Duodenal mucosa (tissue), 2 donors: ENCODE measurements around the gene TERT.
"Not testable (repeated sequence)": the region's sequence is repeated elsewhere in the genome, so short reads cannot be mapped to it uniquely, and the experiment has no call there.

Experiments used
- H3K27ac ChIP-seq: one replicate; pipeline ENCODE4 v1.7.0; 2013; ENCODE audit warnings: low read depth, low read length
- H3K27me3 ChIP-seq, 2 donors: one replicate each; pipeline ENCODE4 v1.7.0; 2013; ENCODE audit warnings: low read length in 2 of 2, control low read depth in 1 of 2; ENCODE audit not compliant: insufficient read depth in 2 of 2, control insufficient read depth in 1 of 2
- H3K36me3 ChIP-seq, 2 donors: one replicate each; pipeline ENCODE4 v1.7.0; 2013; ENCODE audit warnings: low read length in 2 of 2, control low read depth in 1 of 2; ENCODE audit not compliant: insufficient read depth in 2 of 2, control insufficient read depth in 1 of 2
- H3K4me1 ChIP-seq, 2 donors: one replicate each; pipeline ENCODE4 v1.7.0; 2013; ENCODE audit warnings: low read length in 2 of 2, control low read depth in 1 of 2; ENCODE audit not compliant: insufficient read depth in 2 of 2, control insufficient read depth in 1 of 2
- H3K4me3 ChIP-seq, 2 donors: one replicate each; pipeline ENCODE4 v1.7.0; 2013; ENCODE audit warnings: low read length in 2 of 2, low read depth in 1 of 2
- H3K9ac ChIP-seq, 2 donors: one replicate each; pipeline ENCODE4 v1.7.0; 2013; ENCODE audit warnings: low read length in 2 of 2, low read depth in 1 of 2
- H3K9me3 ChIP-seq, 2 donors: one replicate each; pipeline ENCODE4 v1.7.0; 2013; ENCODE audit warnings: low read length in 2 of 2, control low read depth in 1 of 2; ENCODE audit not compliant: control insufficient read depth in 1 of 2

Gene TERT

DNA sequence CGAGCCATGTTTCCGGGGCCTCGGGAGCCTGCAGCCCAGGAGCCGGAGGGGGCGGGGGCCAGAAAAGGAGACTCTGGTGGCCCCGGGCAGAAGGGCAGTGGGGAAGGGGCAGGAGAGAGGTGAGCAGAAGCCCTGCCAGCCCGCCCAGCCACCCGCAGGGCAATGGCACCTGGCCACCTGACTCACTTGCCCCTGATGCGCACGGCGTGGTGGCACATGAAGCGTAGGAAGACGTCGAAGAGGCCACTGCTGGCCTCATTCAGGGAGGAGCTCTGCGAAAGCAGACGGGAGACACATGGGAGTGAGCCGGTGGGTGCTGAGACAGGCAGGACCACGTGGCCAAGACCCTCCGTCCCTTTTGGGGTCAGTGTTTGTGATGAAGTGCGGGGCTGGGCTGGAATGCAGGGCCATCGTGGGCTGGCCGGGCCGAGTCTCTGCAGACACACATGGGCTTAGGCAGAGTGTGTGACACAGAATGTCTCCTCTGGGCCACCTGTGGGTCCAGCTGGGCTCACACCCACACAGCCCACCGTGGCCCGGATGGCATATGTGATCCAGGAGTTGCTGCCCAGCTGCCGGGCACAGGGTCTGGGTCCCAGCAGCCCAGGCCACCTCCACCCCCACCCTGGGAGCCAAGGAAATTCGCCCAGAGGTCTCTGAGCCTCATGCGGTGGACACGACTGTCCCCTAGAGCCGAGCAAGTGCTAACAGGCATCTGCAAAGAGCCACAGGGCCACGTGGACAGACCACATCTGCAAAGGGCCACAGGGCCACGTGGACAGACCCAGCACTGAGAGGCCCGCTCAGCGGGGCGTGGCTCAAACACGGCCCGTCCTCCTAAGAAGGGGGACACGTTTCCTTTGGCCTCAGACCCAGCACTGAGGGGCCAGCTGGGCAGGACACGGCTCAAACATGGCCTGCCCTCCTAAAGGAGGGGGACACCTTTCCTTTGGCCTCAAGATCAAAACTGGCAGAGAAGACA is 23.6 kb downstream of the TERT start:
- Histone ChIP-seq H3K9ac (no peak overlapping the region), H3K4me3 (no peak overlapping the region), H3K9me3 (no peaks in the 10 kb centered on the region), H3K36me3 (no peaks in the 10 kb centered on the region), H3K27me3 (no peaks in the 10 kb centered on the region), H3K27ac (no peak overlapping the region), H3K4me1 (no peaks in the 10 kb centered on the region)

GRCh38 chr5:1270426-1270825 is 24.4 kb downstream of the TERT start:
- no peaks in the 10 kb centered on the region for H3K36me3 ChIP-seq
- no peaks in the 10 kb centered on the region for H3K4me1 ChIP-seq
- no peak overlapping the region for H3K9ac ChIP-seq
- H3K4me3 ChIP-seq: no peak overlapping the region
- no peaks in the 10 kb centered on the region for H3K9me3 ChIP-seq
- H3K27me3 ChIP-seq: no peaks in the 10 kb centered on the region
- H3K27ac ChIP-seq: no peak overlapping the region

DNA sequence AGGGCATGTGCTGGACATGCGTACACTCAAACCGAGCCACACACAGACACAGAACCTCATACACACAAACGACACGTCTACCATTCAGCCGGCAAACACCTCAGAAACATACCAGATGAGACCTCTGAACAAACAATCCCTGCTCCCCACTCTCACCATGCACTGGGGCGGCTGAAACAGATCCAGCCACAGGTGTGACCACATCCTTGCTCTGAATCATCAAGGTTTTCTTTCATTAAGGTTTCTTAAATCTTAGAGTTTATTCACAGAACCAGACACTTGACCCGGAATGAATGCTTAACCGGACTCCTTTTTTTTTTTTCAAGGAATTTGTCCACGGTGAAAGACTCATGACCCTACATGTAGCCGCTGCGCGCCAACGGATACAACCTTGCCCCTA is 26.2 kb downstream of the TERT start:
- Histone ChIP-seq H3K9me3 (no peaks in the 10 kb centered on the region), H3K27ac (no peak overlapping the region), H3K4me1 (no peaks in the 10 kb centered on the region), H3K27me3 (no peaks in the 10 kb centered on the region), H3K36me3 (no peaks in the 10 kb centered on the region), H3K9ac (no peak overlapping the region), H3K4me3 (no peak overlapping the region)

DNA sequence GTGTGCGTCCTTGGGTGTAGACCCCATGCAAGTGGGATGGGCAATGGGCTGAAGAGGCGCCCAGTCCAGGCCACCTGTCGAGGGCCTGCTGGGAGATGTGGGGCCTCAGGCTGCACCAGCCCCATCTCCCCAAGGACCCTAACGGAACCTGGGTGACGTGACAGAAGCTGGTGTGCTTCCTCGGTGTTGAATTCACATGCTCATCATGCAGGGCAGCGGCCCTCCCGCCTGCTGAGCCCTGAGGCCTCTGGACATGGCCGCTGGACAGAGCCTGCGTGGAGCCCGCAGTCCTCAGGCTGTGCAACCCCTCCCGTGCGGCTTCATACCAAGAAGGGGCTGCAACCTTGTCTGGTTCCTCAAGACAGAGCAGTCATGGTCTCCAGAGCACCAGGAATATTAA is 26.8 kb downstream of the TERT start:
- Histone ChIP-seq H3K9me3 (no peaks in the 10 kb centered on the region), H3K27ac (no peak overlapping the region), H3K27me3 (no peaks in the 10 kb centered on the region), H3K4me3 (no peak overlapping the region), H3K36me3 (no peaks in the 10 kb centered on the region), H3K9ac (no peak overlapping the region), H3K4me1 (no peaks in the 10 kb centered on the region)

DNA sequence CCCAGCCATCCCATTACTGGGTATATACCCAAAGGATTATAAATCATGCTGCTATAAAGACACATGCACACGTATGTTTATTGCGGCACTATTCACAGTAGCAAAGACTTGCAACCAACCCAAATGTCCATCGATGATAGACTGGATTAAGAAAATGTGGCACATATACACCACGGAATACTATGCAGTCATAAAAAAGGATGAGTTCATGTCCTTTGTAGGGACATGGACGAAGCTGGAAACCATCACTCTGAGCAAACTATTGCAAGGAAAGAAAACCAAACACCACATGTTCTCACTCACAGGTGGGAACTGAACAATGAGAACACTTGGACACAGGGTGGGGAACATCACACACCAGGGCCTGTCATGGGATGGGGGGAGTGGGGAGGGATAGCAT is 27.4 kb downstream of the TERT start:
- H3K36me3 ChIP-seq, H3K4me1 ChIP-seq, H3K9me3 ChIP-seq, H3K27ac ChIP-seq, H3K27me3 ChIP-seq, H3K9ac ChIP-seq, H3K4me3 ChIP-seq: not testable (repeated sequence)

DNA sequence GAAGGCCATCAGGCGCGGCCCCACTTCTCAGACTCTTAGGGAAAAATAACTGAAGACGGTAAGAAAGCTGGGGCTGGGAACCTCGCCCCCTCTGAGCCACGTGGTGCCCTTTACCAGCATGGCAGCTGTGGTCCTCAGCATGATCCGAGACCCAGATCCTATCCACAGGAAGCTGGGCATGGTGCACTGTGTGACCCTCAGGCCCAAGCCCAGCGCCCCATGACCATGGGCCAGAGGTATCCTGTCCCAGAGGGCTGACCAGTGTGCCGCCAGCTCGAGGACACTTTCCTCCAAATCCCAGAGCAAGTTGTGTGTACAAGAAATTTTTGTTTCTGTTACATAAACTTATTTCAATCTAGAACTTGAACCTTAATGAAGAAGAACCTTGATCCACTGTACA is 28.1 kb downstream of the TERT start:
- no peaks in the 10 kb centered on the region for H3K36me3 ChIP-seq
- no peaks in the 10 kb centered on the region for H3K27me3 ChIP-seq
- no peak overlapping the region for H3K27ac ChIP-seq
- no peaks in the 10 kb centered on the region for H3K4me1 ChIP-seq
- no peaks in the 10 kb centered on the region for H3K9me3 ChIP-seq
- H3K9ac ChIP-seq: no peak overlapping the region
- no peak overlapping the region for H3K4me3 ChIP-seq

DNA sequence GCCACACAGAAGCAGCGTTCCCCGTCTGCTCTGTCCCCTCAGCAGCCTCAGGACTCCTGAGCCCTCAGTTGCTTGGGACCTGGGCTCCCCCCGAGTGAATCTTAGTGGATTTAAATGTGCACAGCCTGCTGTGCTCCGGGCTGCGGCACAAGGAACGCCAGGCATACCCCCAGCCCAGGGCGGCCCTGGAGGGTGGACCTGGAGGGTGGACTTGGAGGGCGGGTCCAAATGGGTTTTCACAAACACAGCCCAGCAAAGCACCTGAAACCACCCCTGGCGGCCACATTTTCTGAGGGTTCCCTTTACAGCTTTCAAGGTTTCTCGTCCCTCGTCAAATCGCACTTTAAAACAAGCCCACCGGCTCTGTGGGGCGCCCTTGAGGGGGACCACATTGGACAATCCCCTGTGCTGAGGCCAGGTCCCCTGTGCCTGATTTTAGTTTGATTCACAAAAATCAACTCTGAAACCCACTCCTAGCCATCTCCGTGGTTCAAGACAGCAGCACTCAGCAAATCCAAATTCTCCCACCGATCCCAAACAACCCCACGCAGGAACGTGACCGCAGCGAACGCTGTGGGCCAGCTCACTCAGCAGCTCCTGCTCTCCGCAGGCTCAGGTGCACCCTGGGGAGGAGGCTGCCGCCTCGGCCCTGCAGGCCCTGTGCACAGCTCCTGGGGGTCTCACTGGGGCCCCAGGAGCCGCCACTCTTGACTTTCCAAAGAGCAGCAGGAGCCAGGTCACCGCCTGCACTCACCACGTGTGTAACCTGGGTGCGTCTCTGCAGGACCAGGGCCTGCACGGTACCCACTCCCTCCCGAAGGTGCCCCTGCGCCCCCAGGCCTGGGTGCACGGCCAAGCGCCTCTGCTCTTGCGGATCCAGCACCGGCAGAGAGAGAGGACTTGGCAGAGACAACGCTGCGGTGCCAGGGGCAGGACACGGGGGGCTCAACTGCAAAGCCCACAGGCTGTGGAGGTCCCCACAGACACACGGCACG is 29.1 kb downstream of the TERT start:
- no peaks in the 10 kb centered on the region for H3K27me3 ChIP-seq
- H3K4me1 ChIP-seq: no peaks in the 10 kb centered on the region
- no peak overlapping the region for H3K9ac ChIP-seq
- no peaks in the 10 kb centered on the region for H3K36me3 ChIP-seq
- H3K4me3 ChIP-seq: no peak overlapping the region
- no peaks in the 10 kb centered on the region for H3K9me3 ChIP-seq
- H3K27ac ChIP-seq: no peak overlapping the region

GRCh38 chr5:1265026-1265425 is 29.8 kb downstream of the TERT start:
- H3K9me3 ChIP-seq: no peaks in the 10 kb centered on the region
- no peak overlapping the region for H3K4me3 ChIP-seq
- no peak overlapping the region for H3K27ac ChIP-seq

GRCh38 chr5:1264211-1264610 is 30.7 kb downstream of the TERT start:
- no peaks in the 10 kb centered on the region for H3K27me3 ChIP-seq

More at GRCh38 chr5:1265026-1265425, 29.8 kb downstream of the TERT start:
- no peaks in the 10 kb centered on the region for H3K4me1 ChIP-seq
- no peak overlapping the region for H3K9ac ChIP-seq
- H3K36me3 ChIP-seq: no peaks in the 10 kb centered on the region
- H3K27me3 ChIP-seq: no peaks in the 10 kb centered on the region

GRCh38 chr5:1262381-1262780 is 32.5 kb downstream of the TERT start:
- H3K4me3 ChIP-seq: no peak overlapping the region
- H3K36me3 ChIP-seq: no peaks in the 10 kb centered on the region
- no peaks in the 10 kb centered on the region for H3K9me3 ChIP-seq
- no peaks in the 10 kb centered on the region for H3K4me1 ChIP-seq
- H3K27ac ChIP-seq: no peak overlapping the region
- H3K27me3 ChIP-seq: no peaks in the 10 kb centered on the region
- no peak overlapping the region for H3K9ac ChIP-seq

More at GRCh38 chr5:1264211-1264610, 30.7 kb downstream of the TERT start:
- Histone ChIP-seq H3K9ac (no peak overlapping the region), H3K27ac (no peak overlapping the region), H3K9me3 (no peaks in the 10 kb centered on the region), H3K4me1 (no peaks in the 10 kb centered on the region), H3K36me3 (no peaks in the 10 kb centered on the region), H3K4me3 (no peak overlapping the region)
